GM18907 (cell line): ENCODE data around the gene L3MBTL3.
"Not testable (repeated sequence)": the region's sequence is repeated elsewhere in the genome, so short reads cannot be mapped to it uniquely, and the experiment has no call there.

Experiments used
- ATAC-seq: cut with Tn5 transposase; IDR thresholded peaks from one replicate; pipeline ENCODE4 v1.9.1; 2021; ENCODE audit warnings: mild to moderate bottlenecking, moderate library complexity; ENCODE audit not compliant: unreplicated experiment

The L3MBTL3 gene

DNA sequence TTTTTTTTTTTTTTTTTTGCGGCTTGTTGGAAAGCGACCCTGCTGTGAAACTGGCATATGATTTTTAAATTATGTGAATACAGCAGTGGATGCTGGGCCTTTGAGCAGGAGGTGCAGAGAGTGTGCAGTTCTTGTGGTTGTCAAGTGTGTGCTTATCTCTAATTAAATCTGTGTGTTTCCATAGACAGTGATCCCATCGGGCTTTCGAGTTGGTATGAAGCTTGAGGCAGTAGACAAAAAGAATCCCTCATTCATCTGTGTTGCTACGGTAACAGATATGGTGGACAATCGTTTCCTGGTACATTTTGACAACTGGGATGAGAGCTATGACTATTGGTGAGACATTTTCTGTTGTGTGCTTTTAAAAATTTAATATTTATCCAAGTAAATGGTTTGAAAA lies 52.4 kb downstream of the L3MBTL3 start:
- no peak for ATAC-seq

DNA sequence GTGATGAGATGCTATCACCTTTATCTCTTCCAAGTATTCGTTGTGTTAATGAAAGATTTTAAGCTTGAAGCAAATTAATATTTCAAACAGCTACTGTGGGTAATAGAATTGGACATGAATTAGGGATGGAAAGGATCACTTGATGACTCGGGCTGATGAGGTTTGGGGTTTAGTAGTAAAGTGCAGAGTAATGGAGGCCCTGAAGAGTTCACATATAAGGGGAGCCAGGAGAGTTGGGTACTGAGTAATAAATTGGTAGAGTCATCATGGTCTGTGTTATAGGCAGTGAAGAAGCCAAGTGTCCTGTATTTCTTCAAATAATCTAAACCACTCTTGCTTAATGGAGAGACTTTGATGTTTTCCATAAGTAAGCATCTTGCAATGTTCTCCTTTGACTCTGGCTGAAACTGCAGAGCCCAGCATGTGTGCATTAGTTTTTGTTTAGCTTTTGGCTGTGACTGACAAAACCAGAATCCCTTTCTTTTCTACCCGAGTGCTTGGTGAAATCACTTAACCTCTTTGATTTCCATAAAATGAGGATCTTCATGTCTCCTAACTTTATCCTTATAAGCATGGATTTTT lies 57.6 kb downstream of the L3MBTL3 start:
- ATAC-seq, result no peak

DNA sequence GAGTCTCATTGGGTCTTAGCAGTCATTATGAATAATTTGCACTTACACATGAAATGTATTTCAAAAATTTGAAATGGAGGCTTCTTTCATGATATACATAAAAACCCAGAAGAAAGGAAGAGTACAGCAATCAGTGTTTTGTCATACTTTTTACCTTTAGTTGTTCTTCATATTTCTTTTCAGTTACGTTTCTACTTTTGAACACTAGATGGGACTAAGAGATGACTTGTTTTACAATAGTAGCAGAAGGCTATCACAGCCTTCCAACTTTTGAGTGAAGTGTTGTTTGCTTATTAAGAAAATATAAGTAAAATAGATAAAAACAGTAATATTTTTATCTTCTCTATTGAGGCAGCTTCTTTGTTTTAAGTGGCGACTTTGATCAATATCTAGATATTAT lies 58.1 kb downstream of the L3MBTL3 start:
- no peak for ATAC-seq

DNA sequence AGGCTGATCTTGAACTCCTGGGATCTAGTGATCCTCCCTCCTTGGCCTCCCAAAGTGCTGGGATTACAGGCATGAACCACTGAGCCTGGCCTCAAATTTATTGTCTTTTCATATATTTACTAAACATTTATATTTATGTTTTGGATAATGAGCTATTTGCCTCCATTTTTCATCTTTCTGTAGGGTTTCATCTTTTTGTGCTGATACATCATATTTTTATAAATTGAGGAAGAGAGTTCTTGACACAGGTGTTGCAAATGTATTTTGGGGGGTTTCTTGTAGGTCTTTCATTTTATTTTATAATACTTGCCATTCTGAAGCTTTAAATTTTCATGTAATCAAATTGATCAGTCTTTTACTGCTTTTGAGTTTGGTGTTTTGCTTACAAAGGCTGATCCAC lies 72.4 kb downstream of the L3MBTL3 start:
- no peak for ATAC-seq

DNA sequence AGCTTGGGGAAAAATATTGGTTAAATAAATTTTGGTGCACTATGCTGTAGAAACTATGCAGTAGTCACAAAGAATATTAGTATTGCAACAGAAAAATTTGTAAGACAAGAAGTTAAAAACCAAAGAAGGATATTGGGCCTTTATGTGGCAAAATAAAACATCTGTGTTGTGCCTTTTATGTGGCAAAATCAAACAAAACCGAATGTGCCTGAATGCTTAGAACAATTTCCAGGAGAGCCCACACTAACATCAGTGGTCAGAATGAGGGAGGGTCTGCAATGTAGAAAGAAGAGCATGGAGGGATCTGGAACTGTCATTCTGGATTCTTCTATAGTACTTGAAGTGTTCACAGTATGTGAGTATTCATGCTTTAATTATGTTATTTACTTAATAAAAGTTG lies 75.2 kb downstream of the L3MBTL3 start:
- no peak for ATAC-seq

DNA sequence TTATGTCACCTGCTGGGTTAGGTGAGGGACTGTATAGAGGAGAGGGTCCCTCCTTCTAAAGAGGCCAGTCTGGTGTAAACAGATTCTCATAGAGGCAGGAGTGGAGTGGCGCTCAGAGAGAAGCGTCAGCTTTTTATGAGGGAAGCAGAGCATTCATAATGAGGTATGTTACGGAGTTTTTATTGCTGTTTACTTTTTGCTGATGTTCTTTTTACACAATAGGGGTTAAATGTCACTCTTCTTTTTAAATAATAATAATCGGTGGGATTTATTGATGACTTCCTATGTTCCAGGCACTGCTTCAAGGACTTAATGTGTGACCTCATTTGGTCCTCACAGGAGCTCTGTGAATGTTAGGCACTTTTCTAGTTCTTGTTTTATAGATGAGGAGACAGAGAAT lies 79.9 kb downstream of the L3MBTL3 start:
- no peak for ATAC-seq

DNA sequence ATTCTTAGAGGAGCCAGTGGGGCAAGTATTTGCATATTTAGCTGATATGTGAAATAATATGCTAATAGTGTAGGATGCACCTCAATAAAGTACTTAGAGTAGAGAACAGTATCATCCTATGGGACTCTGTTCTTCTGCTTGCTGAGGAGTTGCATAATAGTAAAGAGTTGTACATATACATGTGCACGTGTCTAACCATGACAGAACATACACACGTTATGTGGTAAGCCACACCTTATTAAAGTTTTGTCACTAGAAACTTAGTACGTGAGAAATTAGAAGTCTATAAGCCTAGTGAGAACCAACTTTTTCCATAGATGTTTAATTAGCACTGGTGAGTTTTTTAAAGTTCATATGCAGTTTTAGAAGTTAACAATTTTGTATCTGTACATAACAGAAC lies 80.7 kb downstream of the L3MBTL3 start:
- no peak for ATAC-seq

DNA sequence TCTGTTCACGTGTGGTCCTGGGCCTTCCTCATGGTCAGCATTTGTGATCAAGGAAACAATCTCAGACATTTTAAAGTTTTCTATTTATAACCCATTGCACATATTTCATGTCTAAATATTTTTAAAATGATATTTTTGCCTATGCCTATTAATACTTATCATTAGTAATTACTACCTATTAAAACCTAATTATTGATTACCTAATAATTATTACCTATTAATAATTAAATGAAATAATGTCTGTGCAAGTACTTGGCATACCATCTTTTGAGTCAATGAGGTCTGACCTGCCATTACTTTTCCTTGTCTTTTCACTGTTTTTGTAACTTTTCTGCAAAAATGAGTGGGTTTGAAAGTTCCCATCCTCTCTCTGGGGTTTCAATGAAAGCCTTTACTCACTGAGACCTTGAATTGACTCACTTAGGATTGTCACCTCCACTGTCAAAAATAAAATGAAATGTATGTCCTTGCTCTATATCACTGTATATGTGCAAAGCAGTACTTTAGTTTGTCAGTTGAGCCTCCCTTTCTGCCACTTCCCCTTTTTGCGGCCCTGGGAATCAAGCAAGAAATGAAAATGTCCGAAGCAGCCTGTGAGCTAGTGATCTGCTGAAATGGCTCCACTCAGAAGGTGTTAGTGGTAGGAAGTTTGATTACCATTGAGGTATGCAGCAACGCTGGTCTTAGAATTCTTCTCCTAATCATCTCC lies 87.8 kb downstream of the L3MBTL3 start:
- peak; percentile 88 for ATAC-seq

DNA sequence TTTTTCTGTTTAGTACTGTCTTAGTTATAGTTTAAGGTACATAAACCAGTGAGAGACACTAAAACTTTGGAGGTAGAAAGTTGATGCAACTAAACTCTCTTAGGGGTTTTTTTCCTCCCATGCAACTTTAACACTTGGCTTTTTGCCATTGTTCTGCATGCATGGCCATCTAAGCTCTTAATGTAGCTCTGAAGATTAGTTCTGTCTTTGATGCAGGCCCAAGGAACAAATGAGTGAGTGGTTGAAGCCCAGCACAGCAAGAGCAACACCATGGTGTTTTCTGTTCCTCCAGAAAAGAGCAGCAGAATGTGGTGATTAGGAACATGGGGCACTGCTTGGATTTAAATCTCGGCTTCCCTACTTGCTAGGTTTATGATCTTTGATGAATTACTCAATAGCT lies 89.3 kb downstream of the L3MBTL3 start:
- ATAC-seq, result no peak

DNA sequence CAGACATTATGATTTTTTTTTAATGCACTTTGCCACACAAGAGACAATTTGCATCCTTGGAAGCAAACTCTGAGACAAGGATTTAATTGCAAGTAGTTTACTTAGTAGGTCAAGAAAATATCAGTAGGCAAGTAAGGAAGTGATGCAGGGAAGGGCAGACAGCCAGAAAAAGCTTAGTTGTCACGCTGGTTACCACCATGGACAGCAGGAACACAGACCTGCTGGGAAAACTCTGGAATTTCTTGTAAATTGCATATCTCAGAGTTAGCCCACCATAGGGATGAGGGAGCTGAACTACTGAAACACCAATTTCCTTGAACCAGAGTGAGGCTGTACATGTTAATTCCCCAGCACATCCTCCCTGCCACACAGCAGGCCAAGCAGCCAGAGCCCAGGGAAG lies 92.7 kb downstream of the L3MBTL3 start:
- no peak for ATAC-seq

DNA sequence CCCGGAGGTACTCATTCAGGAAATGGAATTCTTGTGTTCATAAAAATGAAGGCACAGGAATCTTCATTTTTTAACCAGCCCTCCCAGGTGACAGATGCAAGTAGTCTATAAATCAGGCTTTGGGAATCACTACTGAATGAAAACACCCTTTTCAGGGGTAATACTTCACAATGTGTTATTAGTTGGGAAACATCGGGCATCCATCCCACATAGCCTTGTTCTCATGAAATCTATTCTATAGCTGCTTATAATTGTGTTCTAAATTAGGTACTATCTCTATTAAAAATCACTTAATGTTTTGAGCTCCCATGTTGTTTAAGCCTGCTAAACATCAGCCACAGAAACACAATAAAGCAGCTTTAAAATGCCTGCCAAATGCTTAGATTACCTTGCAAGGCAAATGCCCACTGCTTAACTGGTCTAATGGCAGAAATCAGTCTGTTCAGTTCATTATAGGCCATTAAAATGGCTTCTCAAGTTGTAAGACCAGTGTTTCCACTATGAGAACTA lies 94.9 kb downstream of the L3MBTL3 start:
- no peak for ATAC-seq

DNA sequence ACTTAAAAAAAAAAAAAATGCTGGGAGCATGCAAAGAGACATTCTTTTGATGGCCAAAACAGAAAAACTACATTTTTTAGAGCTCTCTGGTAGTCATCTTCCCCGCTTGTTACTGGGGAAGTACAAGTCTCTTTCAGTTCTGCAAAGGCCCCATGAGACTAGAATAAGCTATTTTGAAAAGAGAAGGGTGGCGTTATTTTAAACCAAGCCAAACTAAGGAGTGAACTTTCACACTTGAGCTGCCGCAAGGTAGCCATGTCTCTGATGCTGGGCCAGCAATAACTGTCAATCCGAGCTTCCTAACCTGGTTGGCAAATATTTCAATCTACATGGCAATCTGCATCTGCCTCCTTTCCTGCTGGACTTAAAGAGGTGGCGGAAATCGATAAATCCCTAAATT lies 96.7 kb downstream of the L3MBTL3 start:
- ATAC-seq, result peak; percentile 94

DNA sequence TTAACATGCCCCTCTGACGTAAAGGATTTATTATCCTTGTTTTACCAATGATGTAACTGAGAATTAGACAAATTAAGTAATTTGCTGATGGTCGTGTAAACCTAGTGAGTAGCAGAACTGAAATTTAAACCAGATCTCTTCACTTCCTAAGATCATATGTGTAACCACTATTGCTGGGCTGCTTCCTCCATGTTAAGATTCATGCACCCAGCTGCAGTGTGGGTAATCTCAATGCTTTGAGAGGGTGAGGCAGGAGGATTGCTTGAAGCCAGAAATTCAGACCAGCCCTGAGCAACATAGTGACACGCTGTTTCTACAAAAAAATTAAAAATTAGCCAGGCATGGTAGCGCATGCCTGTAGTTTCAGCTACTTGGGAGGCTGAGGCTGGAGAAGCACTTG lies 97.9 kb downstream of the L3MBTL3 start:
- peak; percentile 48 for ATAC-seq

DNA sequence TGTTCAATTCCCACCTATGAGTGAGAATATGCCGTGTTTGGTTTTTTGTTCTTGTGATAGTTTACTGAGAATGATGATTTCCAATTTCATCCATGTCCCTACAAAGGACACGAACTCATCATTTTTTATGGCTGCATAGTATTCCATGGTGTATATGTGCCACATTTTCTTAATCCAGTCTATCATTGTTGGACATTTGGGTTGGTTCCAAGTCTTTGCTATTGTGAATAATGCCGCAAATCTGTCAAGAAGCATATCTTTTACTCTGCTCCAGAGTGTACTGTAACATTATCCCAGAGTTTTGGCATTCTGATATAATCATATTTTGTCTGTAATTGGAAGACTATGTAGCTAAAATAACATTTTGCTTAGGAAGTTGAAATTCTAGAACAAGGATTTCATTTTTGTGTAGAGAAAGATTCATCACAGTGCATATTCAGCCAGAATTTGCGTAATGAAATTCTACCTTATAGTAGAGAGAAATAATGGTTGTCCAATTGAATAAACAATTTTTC lies 98.9 kb downstream of the L3MBTL3 start:
- not testable (repeated sequence) for ATAC-seq

DNA sequence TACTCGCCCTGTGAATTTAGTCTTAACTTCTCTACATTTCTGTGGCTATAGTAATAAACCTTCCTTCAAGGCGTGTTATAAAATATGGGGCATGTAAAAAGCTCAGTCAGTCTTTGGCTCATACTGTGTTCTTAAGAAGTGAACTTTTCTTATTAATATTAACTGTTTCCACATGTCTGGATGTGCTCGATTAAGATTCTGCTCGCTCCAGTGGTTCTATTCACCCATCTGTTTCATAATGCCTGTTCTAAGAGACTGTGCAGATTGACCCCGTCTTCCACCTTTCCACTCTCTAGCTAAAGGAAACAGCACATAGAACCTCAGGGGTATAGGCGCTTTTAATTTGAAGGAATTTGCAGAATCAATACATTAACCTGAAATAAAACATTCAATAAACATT lies 99.9 kb downstream of the L3MBTL3 start:
- no peak for ATAC-seq

DNA sequence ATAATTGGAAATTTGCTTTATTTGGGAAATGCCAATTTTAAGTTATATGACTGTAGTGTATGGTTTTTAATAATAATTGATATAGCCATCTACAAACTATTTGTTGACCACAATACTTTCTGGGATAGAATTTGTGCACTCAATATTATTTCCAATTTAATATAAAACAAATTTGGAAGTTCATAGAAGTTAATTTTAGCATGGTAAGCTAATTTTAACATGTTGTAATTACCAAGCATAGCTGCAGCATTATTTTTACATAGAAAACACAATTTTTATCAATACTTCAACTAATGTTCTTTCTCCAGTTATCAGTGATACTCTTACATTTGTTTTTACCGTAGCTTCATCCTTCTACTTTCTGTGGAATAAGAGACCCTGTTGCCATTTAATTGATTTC lies 100.8 kb downstream of the L3MBTL3 start:
- ATAC-seq, result no peak

DNA sequence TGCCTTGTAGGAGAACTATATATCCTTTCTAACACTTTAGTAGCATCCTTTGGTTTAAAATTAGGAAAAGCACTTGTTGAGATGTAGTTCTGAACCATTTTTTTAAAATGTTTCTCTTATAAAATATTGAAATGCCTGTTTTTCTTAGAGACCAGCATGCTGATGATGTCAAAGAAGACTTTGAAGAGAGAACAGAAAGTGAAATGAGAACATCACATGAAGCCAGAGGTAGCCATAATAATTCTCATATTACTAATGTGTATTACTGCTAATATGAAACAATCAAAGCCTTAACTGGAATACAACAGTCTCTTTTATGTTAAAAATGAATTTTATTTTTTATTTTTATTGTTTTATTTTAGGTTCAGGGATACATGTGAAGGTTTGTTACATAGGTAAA lies 102.3 kb downstream of the L3MBTL3 start:
- ATAC-seq, result no peak

DNA sequence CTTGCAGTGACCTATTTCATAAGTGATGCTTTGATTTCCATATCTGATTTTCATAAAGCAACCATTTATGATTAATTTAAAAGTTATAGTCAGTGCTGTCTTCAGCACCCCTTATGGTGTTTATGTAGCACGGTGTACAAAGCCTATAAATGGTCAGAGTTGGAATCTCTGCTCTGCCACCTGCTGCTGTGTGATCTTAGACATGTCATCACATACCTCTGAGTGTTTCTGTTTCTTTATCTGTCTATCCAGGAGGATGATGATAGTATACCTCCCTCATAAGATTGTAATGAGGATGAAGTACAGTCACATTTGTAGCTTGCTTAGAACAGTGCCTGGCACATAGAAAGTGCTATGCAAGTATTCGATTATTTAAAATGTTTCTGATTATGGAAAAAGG lies 103.9 kb downstream of the L3MBTL3 start:
- ATAC-seq, result no peak

DNA sequence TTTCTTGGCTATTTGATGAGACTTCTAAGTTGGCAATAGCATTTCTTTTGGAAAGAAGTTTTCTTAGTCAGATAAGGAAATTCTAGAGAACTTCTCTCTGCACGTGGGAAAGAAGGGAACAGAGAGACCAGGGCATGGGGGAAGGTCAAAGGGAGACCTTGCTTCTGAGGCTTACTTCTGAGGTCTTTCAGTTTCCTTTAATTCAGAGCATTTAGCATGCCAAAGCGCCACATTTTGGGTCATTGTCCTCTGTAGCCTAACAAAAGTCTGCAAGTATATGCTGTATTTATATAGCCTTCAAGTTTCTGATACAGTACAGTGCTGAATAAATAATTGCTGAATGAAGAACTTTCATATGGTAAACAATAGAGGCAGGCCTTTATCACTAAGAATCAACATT lies 108.8 kb downstream of the L3MBTL3 start:
- no peak for ATAC-seq

DNA sequence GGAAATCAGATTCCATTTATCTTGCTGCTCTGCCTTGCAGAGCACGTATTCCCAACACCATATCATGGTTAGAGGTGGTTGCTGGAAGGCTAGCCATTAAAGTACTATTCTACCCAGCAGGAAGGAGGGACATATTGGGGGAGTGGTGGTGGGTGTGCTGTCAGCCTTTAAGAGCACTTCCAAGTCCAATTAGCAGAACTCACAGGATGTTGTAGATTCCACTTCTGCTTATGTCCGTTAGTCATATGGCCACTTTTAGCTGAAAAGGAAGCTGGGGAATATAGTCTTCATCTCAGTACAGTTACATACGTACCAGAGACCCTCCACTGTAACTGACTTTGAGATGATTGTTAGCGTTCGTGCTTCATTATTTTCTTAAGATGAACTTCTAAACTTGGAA lies 109.9 kb downstream of the L3MBTL3 start:
- ATAC-seq, result no peak

DNA sequence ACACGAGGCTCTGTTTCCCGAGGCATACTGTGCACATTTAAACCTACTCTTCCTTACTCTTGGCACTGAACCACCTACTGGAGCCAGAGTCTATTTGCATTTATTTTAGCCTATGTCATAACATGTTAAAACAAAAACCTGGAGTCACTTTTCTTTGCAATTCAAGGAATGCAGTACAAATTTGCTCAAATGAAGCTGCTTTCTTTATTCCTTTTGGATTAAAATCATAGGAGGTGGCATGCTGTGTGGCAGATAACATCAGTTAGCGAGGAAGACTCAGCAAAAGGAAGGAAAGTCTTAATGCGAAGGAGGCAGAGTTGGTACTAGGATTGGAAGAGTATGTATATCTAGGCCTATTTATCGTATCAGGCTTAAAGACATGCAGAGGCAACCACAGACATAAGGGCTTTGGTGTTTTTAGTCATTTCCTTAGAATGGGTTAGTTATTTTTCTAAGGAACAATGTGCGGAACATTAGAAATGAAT lies 111.4 kb downstream of the L3MBTL3 start:
- ATAC-seq, result no peak

DNA sequence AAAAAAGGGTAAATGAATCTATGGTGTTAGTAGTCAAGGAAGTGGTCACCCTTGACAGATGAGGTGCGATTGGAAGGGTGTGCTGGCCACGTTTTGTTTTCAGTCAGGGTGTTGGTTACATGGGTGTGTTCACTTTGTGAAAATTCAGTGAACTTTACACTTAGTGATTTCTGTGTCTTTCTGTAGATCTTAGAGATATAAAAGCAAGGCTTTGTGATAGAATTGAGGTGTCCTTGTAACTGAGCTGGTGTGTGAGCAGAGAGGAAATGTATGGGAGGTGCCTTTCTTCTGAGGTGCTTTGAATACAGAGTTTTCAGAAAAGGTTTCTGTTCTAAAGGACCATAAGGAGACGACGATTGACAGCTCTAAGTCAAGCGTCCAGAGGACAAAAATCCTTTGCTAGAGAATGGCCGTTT lies 113.9 kb downstream of the L3MBTL3 start:
- ATAC-seq, result peak; percentile 84
